K562 (cell line): ENCODE measurements around the gene HSPA13. TPM values are rescaled to one million over a fixed set of nuclear protein-coding genes. Genes with fewer than 3 reads are reported as not detected.

Source experiments
- ARID2 ChIP-seq: fragments of 450-650 bp; IDR thresholded peaks from 2 replicates; pipeline ENCODE4 v1.6.1; 2017; ENCODE audit warnings: antibody characterized with exemption, mild to moderate bottlenecking
- CC2D1A ChIP-seq: fragments of 450-650 bp; IDR thresholded peaks from 2 replicates; pipeline ENCODE4 v1.6.1; 2017; ENCODE audit warnings: mild to moderate bottlenecking
- GMEB1 ChIP-seq: fragments of 250-450 bp; sonication (Bioruptor Pico); IDR thresholded peaks from 2 replicates; pipeline ENCODE4 v1.4.0; 2020; ENCODE audit warnings: mild to moderate bottlenecking
- GTF3C2 ChIP-seq: IDR thresholded peaks from 3 replicates; pipeline ENCODE4 v1.6.1; 2011; ENCODE audit warnings: borderline replicate concordance, mild to moderate bottlenecking, moderate library complexity; ENCODE audit not compliant: insufficient read length; ENCODE audit errors: extremely low read depth
- NFE2L1 ChIP-seq: fragments of 450-650 bp; IDR thresholded peaks from 2 replicates; pipeline ENCODE4 v1.6.1; 2016; ENCODE audit warnings: missing genetic modification characterization, low read depth, mild to moderate bottlenecking, missing compliant biosample characterization, moderate library complexity, borderline replicate concordance
- RAD21 ChIP-seq, 2 experiments: fragments of 250-450 bp in 1 of 2; fragments of 450-650 bp in 1 of 2; sonication (Bioruptor Pico) in 1 of 2; formaldehyde crosslinking in 1 of 2; IDR thresholded peaks in 1 of 2; conservative IDR thresholded peaks in 1 of 2; 2 replicates each; pipeline versions ENCODE4 v1.4.0 to v1.8.0; 2020 to 2022; ENCODE audit warnings: mild to moderate bottlenecking in 2 of 2, moderate library complexity in 1 of 2
- RBM15 ChIP-seq: fragments of 200-400 bp; formaldehyde crosslinking; IDR thresholded peaks from 2 replicates; pipeline ENCODE4 v1.6.1; 2018; ENCODE audit warnings: mild to moderate bottlenecking, low read length, moderate library complexity; ENCODE audit not compliant: insufficient read depth
- RERE ChIP-seq: sonication (generic); formaldehyde crosslinking; IDR thresholded peaks from 2 replicates; pipeline ENCODE4 v1.8.0; 2023; ENCODE audit warnings: missing genetic modification reagents, mild to moderate bottlenecking, borderline replicate concordance
- SIRT6 ChIP-seq: IDR thresholded peaks from one replicate; pipeline ENCODE4 v1.6.1; 2012; ENCODE audit warnings: low read depth, mild to moderate bottlenecking, control low read depth, inconsistent platforms, low read length, moderate library complexity
- XRCC5 ChIP-seq: fragments of 200-400 bp; formaldehyde crosslinking; IDR thresholded peaks from 2 replicates; pipeline ENCODE4 v1.6.1; 2017; ENCODE audit warnings: low read depth, mild to moderate bottlenecking, low read length
- ZBTB11 ChIP-seq, 3 experiments: fragments of 200-800 bp in 1 of 3; fragments of 250-450 bp in 1 of 3; fragments of 450-650 bp in 1 of 3; sonication (Bioruptor Pico) in 1 of 3; sonication (Bioruptor generic) in 1 of 3; formaldehyde crosslinking in 1 of 3; IDR thresholded peaks; 2 replicates each; pipeline versions ENCODE4 v1.6.1 to v1.8.0; 2016 to 2022; ENCODE audit warnings: mild to moderate bottlenecking in 2 of 3, missing genetic modification characterization in 2 of 3, missing compliant biosample characterization in 1 of 3, moderate library complexity in 1 of 3
- ZSCAN32 ChIP-seq: fragments of 450-650 bp; formaldehyde crosslinking; IDR thresholded peaks from 2 replicates; pipeline ENCODE4 v1.4.0; 2020; ENCODE audit warnings: mild to moderate bottlenecking, moderate library complexity
- polyA plus RNA-seq, 8 experiments: library from polyadenylated mRNA; depleted of rRNA in 4 of 8; stranded (reverse) in 5 of 8; unstranded in 3 of 8; fragments of >200 nt; fragmentation: Nextera tagmentation in 2 of 8; fragmentation: Illumina TruSeq in 1 of 8; extraction: Ambion mirVana in 2 of 8; extraction: Trizol in 1 of 8; gene quantifications; 2 replicates each; pipeline versions ENCODE4 v1.2.1 to v1.2.3, GENCODE V29; 2011 to 2014; ENCODE audit warnings: inconsistent platforms in 1 of 8, missing spikeins in 1 of 8
- total RNA-seq, 7 experiments: library from RNA; depleted of rRNA in 6 of 7; stranded (reverse); fragments of >200 nt in 6 of 7; fragmentation: Illumina TruSeq in 2 of 7; extraction: Trizol in 2 of 7; gene quantifications; 2 replicates each; pipeline versions ENCODE4 v1.2.1 to v1.2.3, GENCODE V29; 2011 to 2021; ENCODE audit warnings: low replicate concordance in 1 of 7

HSPA13 gene
- total and polyA plus RNA-seq, 9 of the 15 experiments (the other 6 are each of a cell fraction or from before 2014, with no cell fraction given): 12.5 to 28.8 (median 23.9) TPM

- TF ChIP-seq GTF3C2 (no peak), ARID2 (peak; percentile 65; the same call in 1 of the 2 replicates), RBM15 (no peak), ZSCAN32 (CRISPR knock-in tag) (no peak), NFE2L1 (tag) (no peak), CC2D1A (peak; percentile 53), ZBTB11 (CRISPR knock-in tag; IDR thresholded peaks at IDR 0.05) (no peak), RAD21 (CRISPR knock-in tag; conservative IDR thresholded peaks at IDR 0.05 in 1 of 2, IDR thresholded peaks at IDR 0.05 in 1 of 2) (peak; percentile 82 to 91), XRCC5 (no peak), GMEB1 (no peak), SIRT6 (no peak), RERE (CRISPR knock-in tag) (no peak)
Measured at GRCh38 chr21:14403681-14404318, 20.9 kb upstream of the HSPA13 start (continued).
